Heart left ventricle (tissue), 16 donors: Measurements from ENCODE around the gene COA3. TPM values are rescaled to one million over a fixed set of nuclear protein-coding genes. Genes with fewer than 3 reads are reported as not detected.
A peak's percentile ranks its signal among the peaks of the same experiment; 100 is the strongest.

Experiments used
- ATAC-seq, 4 donors: fragments of 200-7000 bp; cut with Tn5 transposase; one replicate each; pipeline ENCODE4 v1.9.1; 2020 to 2022; ENCODE audit warnings: moderate library complexity in 4 of 4, mild to moderate bottlenecking in 3 of 4, moderate number of reproducible peaks in 1 of 4
- DNase-seq, 5 donors: peaks; one replicate each; pipeline ENCODE4 v3.0.0-alpha.2; 2020
- H3K27ac ChIP-seq, 12 donors: fragments of 200-600 bp; sonication (generic) in 4 of 12; one replicate each; pipeline versions ENCODE4 v1.5.0 to v1.8.0; 2016 to 2022; ENCODE audit warnings: mild to moderate bottlenecking in 2 of 12
- H3K27me3 ChIP-seq, 9 donors: fragments of 200-600 bp; sonication (generic) in 2 of 9; one replicate each; pipeline versions ENCODE4 v1.5.1 to v1.8.0; 2016 to 2022; ENCODE audit warnings: mild to moderate bottlenecking in 3 of 9
- H3K36me3 ChIP-seq, 9 donors: fragments of 200-600 bp; sonication (generic) in 2 of 9; one replicate each; pipeline versions ENCODE4 v1.5.0 to v1.8.0; 2018 to 2022; ENCODE audit warnings: mild to moderate bottlenecking in 2 of 9
- H3K4me1 ChIP-seq, 12 donors: fragments of 200-600 bp; sonication (generic) in 4 of 12; one replicate each; pipeline versions ENCODE4 v1.5.0 to v1.8.0; 2016 to 2022; ENCODE audit warnings: mild to moderate bottlenecking in 3 of 12
- H3K4me3 ChIP-seq, 12 donors: fragments of 200-600 bp; sonication (generic) in 4 of 12; one replicate each; pipeline versions ENCODE4 v1.5.0 to v1.8.0; 2017 to 2022; ENCODE audit warnings: mild to moderate bottlenecking in 9 of 12, moderate library complexity in 4 of 12
- H3K9me3 ChIP-seq, 12 donors: fragments of 200-600 bp; sonication (generic) in 4 of 12; one replicate each; pipeline versions ENCODE4 v1.5.0 to v1.8.0; 2016 to 2022; ENCODE audit warnings: mild to moderate bottlenecking in 1 of 12
- CTCF ChIP-seq, 12 donors: fragments of 200-600 bp; sonication (generic) in 4 of 12; IDR thresholded peaks; one replicate each; pipeline versions ENCODE4 v1.5.0 to v1.8.0; 2018 to 2022; ENCODE audit warnings: antibody characterized with exemption in 12 of 12, mild to moderate bottlenecking in 5 of 12
- POLR2A ChIP-seq, 2 donors: fragments of 450-650 bp; IDR thresholded peaks; one replicate each; pipeline ENCODE4 v1.6.1; 2017; ENCODE audit warnings: antibody characterized with exemption in 2 of 2, mild to moderate bottlenecking in 2 of 2, moderate library complexity in 2 of 2
- WGBS, 4 donors: extraction: QIAGEN DNeasy Blood & Tissue Kit in 2 of 4; methylation state at CpG; one replicate each; pipeline versions ENCODE4 v1.1.5 to v1.1.7; 2013 to 2018; 5-methylcytosine and 5-hydroxymethylcytosine counted together
- intact Hi-C, 10 donors: fragments of 100-400 bp; cut with DNase I; formaldehyde crosslinking; loops; one replicate each; pipeline versions ENCODE4 v1.11.1 to v1.14.2; 2022
- polyA plus RNA-seq, 2 donors: library from polyadenylated mRNA; stranded (reverse); fragments of 200-250 nt; gene quantifications; one replicate each; pipeline ENCODE4 v1.2.3, GENCODE V29; 2013
- total RNA-seq, 9 donors: library from RNA; depleted of rRNA in 2 of 9; stranded (reverse); fragments of >200 nt in 2 of 9; fragmentation: NEBNext Ultra II Directional in 3 of 9; extraction: Animal tissue kit (Norgen Biotek cat#: 25700) in 3 of 9; gene quantifications; one replicate each; pipeline versions ENCODE4 v1.1.0 to v1.2.4, GENCODE V29; 2016 to 2023
- donor health status: ischemic (EF 13 %, LVEDD 7.1; RV severe dilation, severe dysfunction).
- donor health status: healthy with polysubstance abuse.
- donor health status: DM: no; HTN: yes; CAD: no.
- donor health status: DM: no; HTN: no; CAD: no.
- donor health status: ischemic (EF 25% LVEDD 6.9; RV normal size, moderate dysfunction).
- donor health status: ischemic (EF 25% LVEDD 5.7; RV mildly dilated, moderate dysfunction).
- donor health status: healthy.
- donor health status: DM: yes; HTN: yes; CAD: no.
- donor health status: ischemic (EF 35%, LVEDD 5.7; RV mildly dilated, moderate dysfunction).
- donor health status: nonischemic (EF 11% LVEDD 7.7; RV severe dilation, severe dysfunction).
- donor health status: DM: yes; HTN: yes; CAD: no.
- donor health status: PGD.
- donor health status: ischemic (EF 29% LVEDD 5.4; RV normal size, mild dysfunction).
- donor health status: nonischemic (EF 23%, LVEDD 6.1; RV moderate dilation, normal function).

The COA3 gene
- total and polyA plus RNA-seq, 11 donors = 56.2 to 136 (median 72.4) TPM

- Histone ChIP-seq H3K9me3 (no peaks in the 10 kb centered on the region), H3K27ac (no peak overlapping the region), H3K36me3 (no peaks in the 10 kb centered on the region), H3K27me3 (peaks cover 0 to 17% (median 0%) of the 10 kb centered on the region in 9 donors), H3K4me1 (peaks cover 0 to 23% (median 4%) of the 10 kb centered on the region in 12 donors), H3K4me3 (no peak overlapping the region)
- ATAC-seq = no peak
- no peak for DNase-seq
- no peak for TF ChIP-seq POLR2A (IDR thresholded peaks at IDR 0.05)
- TF ChIP-seq CTCF (IDR thresholded peaks at IDR 0.05) = no peak
- intact Hi-C loops = loop anchor here in 2 of 10 donors (10.0 kb wide), 3 partner anchors 161 to 191 kb away; partner anchors contain the start of genes PSMC3IP (in 1 of the 2), RETREG3 (in 1 of the 2) and TUBG1 (in 1 of the 2)
- WGBS, 4 donors = 86 to 93% (median 89%) methylated on average over 6 of the region's 6 CpGs
Observed at GRCh38 chr17:42766124-42766523, 32.4 kb downstream of the COA3 start.

- 32 to 44% (median 36%) methylated on average over 9 to 12 of the region's 12 CpGs for WGBS, 4 donors
- DNase-seq = no peak
- Histone ChIP-seq H3K27me3 (peaks cover 0 to 27% (median 2%) of the 10 kb centered on the region in 9 donors), H3K4me1 (peaks cover 3 to 36% (median 16%) of the 10 kb centered on the region in 12 donors), H3K9me3 (no peaks in the 10 kb centered on the region), H3K36me3 (no peaks in the 10 kb centered on the region), H3K27ac (peak overlapping the region; percentile 78 to 98 (median 90)), H3K4me3 (peak overlapping the region; percentile 44 to 92 (median 70))
- TF ChIP-seq CTCF (IDR thresholded peaks at IDR 0.05) (no peak), POLR2A (IDR thresholded peaks at IDR 0.05) (no peak)
- no peak for ATAC-seq
- intact Hi-C loops = loop anchor here in 9 of 10 donors (2.0 to 10.0 kb wide), 10 partner anchors 13 to 187 kb away; partner anchors contain the start of genes PSMC3IP (in 3 of the 9), EZH1 (in 1 of the 9), RETREG3 (in 1 of the 9) and TUBG1 (in 1 of the 9)
Observed at GRCh38 chr17:42761638-42762037, 36.9 kb downstream of the COA3 start.

- WGBS, 4 donors = 2 to 14% (median 3%) methylated on average over 10 to 92 of the region's 92 CpGs
- peak within 1 kb of the TSS; percentile 44 to 92 (median 70) for H3K4me3 ChIP-seq
- intact Hi-C loops = loop anchor here in 6 of 10 donors (5.0 to 10.0 kb wide), 6 partner anchors 39 to 186 kb away; partner anchors contain the start of genes PSMC3IP (in 3 of the 6), RETREG3 (in 1 of the 6) and TUBG1 (in 1 of the 6)
- no peaks in the 10 kb centered on the region for H3K9me3 ChIP-seq
- peaks cover 0 to 27% (median 2%) of the 10 kb centered on the region in 9 donors for H3K27me3 ChIP-seq
- no peaks in the 10 kb centered on the region for H3K36me3 ChIP-seq
- no peak for TF ChIP-seq CTCF (IDR thresholded peaks at IDR 0.05)
- peak in 1 of 2 donors; percentile 45 for TF ChIP-seq POLR2A (IDR thresholded peaks at IDR 0.05)
- H3K27ac ChIP-seq = peak within 1 kb of the TSS; percentile 78 to 98 (median 90)
- peak in 3 of 5 donors; percentile 58 to 63 (median 60) for DNase-seq
- H3K4me1 ChIP-seq = peaks cover 3 to 36% (median 16%) of the 10 kb centered on the region in 12 donors
- ATAC-seq = peak in 3 of 4 donors; percentile 12 to 56 (median 52)
Observed at GRCh38 chr17:42760652-42761581, 37.6 kb downstream of the COA3 start, which contains the start of gene RAMP2. Gene RAMP2 (plus strand): TSS chr17:42761227. CDS start chr17:42761262, 35 bp downstream.
